HG02943 (cell line): ENCODE measurements around the gene HUNK.
"Not testable (repeated sequence)": the region's sequence is repeated elsewhere in the genome, so short reads cannot be mapped to it uniquely, and the experiment has no call there.

ENCODE experiments used
- ATAC-seq: cut with Tn5 transposase; IDR thresholded peaks from one replicate; pipeline ENCODE4 v1.9.1; 2021; ENCODE audit warnings: mild to moderate bottlenecking, low read depth, moderate library complexity; ENCODE audit not compliant: unreplicated experiment

Gene HUNK

GRCh38 chr21:31872452-31873274 is at the start of gene HUNK:
TSS of gene HUNK (plus strand) at chr21:31873020. CDS start at chr21:31873675, 655 bp downstream.
- ATAC-seq, result no peak

DNA sequence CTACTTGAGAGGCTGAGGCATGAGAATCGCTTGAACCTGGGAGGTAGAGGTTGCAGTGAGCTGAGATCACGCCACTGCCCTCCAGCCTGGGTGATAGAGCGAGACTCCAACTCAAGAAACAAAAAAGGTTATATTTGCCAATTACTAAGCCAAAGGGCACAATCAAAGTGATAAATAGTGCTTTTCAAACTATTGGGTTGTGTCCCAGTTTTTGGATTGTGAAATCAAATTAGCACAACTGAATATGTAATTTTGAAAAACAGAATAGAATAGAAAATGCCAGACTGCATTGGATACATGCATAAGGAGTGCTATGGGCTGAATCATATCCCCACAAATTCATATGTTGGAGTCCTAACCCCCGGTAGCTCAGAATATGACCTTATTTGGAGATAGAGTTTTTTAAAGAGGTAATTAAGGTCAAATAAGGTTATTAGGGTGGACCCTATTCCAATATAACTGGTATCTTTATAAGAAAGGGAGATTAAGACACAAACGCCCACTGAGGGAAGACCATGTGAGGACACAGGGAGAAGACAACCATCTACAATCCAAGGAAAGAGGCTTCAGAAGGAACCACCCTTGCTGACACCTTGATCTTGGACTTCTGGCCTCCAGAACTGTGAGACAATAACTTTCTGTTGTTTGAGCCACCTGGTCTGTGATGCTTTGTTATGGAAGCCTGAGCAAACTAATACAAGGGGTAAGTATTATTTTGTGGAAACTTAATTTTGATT is 42.9 kb upstream of the HUNK start:
- no peak for ATAC-seq

DNA sequence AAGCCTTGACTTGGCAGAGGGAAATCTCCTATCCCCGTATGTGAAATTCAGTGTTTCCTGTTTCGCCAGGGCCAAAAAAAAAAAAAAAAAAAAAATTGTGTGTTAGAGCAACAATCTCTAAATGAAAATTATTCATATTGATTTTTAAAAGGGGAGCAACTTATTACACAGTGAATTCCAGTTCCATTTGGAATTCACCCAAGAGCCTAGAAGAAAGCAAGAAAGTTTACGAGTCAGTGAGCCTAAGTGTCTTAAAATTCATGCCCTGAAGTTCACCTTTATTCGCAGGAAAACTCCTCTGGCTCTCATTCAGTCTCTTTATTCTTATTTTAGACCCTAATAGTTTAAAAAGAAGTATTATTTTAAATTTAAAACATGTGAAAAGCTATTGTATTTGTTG is 42.1 kb upstream of the HUNK start:
- no peak for ATAC-seq

GRCh38 chr21:31837041-31837440 is 35.8 kb upstream of the HUNK start:
- no peak for ATAC-seq

DNA sequence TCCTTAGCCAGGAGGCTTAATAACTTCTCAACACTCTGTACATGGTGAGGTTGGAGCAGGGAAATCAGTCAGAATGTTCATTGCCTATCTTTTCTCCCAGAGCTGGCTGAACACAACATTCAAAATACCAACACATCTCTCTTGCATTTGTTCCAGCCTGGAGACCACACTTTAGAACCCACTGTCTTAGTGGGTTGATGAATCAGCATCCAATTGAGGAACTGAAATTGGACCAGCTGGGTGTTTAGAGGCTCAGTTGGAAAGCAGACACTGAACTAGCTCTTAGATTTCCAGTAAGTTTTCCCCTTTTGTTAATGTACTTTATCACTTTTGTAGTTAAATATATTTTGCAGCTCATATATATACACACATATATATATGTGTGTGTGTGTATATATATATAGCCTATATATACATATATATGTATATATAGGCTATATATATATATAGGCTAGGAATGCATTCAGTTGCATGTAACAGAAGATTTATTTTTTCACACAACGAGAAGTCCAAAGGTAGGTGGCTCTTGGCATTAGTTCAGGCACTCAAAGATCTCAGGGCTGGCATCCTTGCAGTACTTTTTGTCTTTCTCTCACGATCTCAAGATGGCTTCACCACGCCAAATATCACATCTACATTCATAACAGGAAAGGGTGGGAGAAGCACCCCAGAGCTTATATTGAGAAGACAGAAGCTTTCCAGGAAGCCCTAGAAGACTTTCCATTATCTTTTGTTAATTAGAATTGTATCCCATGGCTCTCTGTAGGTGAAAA is 35.0 kb upstream of the HUNK start:
- no peak for ATAC-seq

GRCh38 chr21:31838586-31839355 is 34.0 kb upstream of the HUNK start:
- no peak for ATAC-seq

GRCh38 chr21:31844206-31844605 is 28.6 kb upstream of the HUNK start:
- ATAC-seq, result no peak

DNA sequence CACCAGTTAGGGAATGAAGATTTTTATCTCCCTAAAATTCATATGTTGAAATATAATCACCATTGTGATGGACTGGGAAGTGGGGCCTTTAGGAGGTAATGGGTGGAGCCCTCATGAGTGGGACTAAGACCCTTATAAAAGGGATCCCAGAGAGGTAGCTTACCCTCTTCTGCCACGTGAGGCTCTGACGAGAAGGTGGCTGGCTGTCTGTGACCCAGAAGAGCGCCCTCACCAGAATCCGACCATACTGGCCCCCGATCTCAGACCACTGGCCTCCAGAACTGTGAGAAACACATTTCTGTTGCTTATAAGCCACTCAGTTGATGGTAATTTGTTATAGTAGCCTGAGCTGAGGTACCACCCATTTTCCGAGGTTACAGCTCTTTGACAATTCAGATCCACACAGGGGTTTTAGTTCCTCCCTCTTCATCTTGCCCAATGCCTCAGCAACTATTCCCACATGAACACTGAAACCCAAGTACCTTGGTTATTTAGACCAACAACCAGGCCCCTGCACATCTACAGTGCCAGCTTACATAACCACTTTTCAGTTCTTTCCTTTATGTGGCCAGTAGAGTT is 27.6 kb upstream of the HUNK start:
- no peak for ATAC-seq

- ATAC-seq, result no peak
Measured at GRCh38 chr21:31846690-31847089, 26.1 kb upstream of the HUNK start.

DNA sequence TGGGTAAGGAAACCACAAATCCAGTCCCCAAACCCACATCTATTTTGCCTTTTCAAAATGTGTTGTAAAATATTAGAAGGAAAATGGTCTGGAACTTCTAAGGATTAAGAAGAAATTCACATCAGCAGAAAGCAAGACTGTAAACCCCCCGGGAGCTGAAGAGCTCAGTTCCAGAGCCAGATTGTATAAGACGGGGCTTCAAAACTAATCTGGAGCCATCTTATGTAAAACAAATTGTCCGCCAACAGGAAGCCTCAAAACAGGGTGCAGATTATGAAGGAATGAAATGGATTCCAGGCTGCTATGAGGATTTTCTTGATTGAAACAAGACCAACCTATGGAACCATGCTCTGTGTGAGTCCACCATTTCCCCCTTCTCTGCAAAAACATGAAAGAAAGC is 25.1 kb upstream of the HUNK start:
- no peak for ATAC-seq

- ATAC-seq, result no peak
Measured at GRCh38 chr21:31848326-31848985, 24.4 kb upstream of the HUNK start.

DNA sequence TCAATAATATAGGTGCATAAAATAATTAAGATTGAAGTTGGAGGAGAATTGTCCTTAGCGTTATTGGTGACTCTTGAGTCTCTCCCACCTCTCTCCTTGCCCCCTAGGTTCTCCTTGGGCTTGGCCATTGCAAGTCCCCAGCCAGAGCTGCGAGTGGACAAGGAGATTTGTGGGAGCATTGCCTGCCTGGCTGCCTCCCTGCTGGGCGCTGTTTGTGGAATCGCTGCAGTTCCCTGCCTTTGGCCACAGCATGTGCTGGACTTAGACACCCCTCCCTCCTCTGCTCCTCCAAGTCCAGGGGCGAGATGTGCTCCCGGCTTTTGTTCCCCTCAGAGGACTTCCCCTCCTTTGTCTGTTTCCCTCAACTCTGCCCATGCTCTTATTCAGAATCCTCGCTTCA is 21.9 kb upstream of the HUNK start:
- ATAC-seq, result no peak

DNA sequence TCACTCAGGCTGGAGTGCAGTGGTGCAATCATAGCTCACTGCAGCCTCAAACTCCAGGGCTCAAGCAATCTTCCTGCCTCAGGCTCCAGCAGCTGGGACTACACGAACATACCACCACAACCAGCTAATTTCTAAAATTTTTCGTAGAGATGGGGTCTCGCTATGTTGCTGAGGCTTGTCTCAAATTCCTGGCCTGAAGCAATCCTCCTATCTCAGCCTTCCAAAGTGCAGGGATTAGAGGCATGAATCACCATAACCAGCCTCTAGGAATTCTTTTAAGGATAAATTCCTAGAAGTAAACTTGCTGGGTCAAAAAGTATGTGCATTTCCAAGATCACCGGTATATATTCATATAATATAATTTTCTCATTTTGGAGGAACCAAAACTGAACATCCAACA is 17.6 kb upstream of the HUNK start:
- ATAC-seq, result no peak

- ATAC-seq, result no peak
Measured at GRCh38 chr21:31857096-31857495, 15.7 kb upstream of the HUNK start.

DNA sequence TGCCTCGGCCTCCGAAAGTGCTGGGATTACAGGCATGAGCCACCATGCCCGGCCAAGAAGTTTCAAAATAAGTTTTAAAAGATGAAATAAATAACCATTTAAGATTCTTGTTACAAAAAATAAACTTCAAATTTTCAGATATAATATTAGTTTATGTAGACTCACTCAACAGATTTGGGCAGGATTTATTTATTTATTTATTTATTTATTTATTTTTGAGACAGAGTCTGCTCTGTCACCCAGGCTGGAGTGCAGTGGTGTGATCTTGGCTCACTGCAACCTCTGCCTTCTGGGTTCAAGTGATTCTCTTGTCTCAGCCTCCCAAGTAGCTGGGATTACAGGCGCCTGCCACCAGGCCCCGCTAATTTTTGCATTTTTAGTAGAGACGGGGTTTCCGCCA is 15.2 kb upstream of the HUNK start:
- not testable (repeated sequence) for ATAC-seq

GRCh38 chr21:31860851-31861250 is 12.0 kb upstream of the HUNK start:
- ATAC-seq, result no peak

GRCh38 chr21:31862078-31862477 is 10.7 kb upstream of the HUNK start:
- ATAC-seq, result no peak

DNA sequence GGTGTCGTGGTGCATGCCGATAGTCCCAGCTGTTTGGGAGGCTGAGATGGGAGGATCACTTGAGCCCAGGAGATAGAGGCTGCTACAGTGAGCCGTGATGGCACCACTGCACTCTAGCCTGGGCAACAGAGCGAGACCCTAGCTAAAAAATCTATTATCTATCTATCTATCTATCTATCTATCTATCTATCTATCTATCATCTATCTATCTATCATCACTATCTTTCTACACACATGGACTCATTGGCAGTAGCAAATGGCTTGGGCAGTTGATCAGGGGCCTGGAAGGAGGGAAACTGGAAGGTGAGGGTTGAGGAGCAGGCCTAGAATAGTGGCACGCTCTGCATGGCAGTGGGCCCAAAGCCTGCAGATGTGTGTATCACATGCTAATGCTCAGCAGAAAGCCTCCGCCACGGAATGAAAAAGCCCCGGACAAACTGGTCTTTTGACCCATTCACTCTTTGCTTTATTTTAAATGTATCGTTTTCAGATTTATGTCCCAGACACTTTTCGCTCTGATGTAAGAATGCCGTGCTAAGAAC is 7.3 kb upstream of the HUNK start:
- no peak for ATAC-seq

- no peak for ATAC-seq
Measured at GRCh38 chr21:31866077-31866511, 6.7 kb upstream of the HUNK start.
